ENCODE measurements around the gene SH3PXD2A.

DNA sequence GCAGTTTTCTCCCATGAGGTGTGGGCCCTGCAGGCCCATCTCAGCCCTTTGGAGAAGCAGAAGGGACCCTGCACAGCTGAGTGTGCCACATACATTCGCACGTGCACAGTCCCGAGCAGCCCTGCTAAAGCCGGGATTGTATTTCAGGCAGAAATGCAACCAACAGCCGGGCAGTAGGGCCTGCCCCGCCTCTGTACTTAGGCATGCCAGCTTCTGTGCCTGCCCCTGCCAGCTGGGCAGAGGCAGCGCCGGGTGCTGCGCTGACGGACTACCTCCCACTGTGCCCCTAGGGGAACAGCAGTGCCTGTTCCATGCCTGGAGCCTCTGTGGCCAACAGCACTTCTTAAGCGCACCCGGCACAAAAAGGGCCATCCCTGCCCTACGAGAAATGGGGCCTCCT, 191.6 kb downstream of the SH3PXD2A start:
- TF ChIP-seq POLR2AphosphoS5 (IDR thresholded peaks at IDR 0.05; ENCODE audit: low read depth, low read length) (no peak), TAF1 (IDR thresholded peaks at IDR 0.05; ENCODE audit: borderline replicate concordance, low read depth, low read length) (no peak), POLR2A (IDR thresholded peaks at IDR 0.05; ENCODE audit: low read depth, low read length) (no peak)
